ENCODE measurements around the gene LNX1.

Gene LNX1

GRCh38 chr4:53598901-53599300, 7.6 kb upstream of the LNX1 start:
- DNase-seq = no peak

- no peak for DNase-seq
Observed at GRCh38 chr4:53598483-53598882, 7.2 kb upstream of the LNX1 start.

GRCh38 chr4:53596901-53597300, 5.6 kb upstream of the LNX1 start:
- no peak for DNase-seq

- DNase-seq = no peak
Observed at GRCh38 chr4:53595834-53596233, 4.5 kb upstream of the LNX1 start.

GRCh38 chr4:53595204-53595603, 3.9 kb upstream of the LNX1 start:
- DNase-seq = no peak

- no peak for DNase-seq
Observed at GRCh38 chr4:53593765-53594164, 2.5 kb upstream of the LNX1 start.

GRCh38 chr4:53592686-53593501, 1.6 kb upstream of the LNX1 start:
- no peak for DNase-seq

GRCh38 chr4:53592122-53592521, 836 bp upstream of the LNX1 start:
- no peak for DNase-seq

GRCh38 chr4:53590187-53590586, 1.1 kb downstream of the LNX1 start:
- DNase-seq = no peak

- DNase-seq = no peak
Observed at GRCh38 chr4:53589511-53589910, 1.8 kb downstream of the LNX1 start.

- DNase-seq = no peak
Observed at GRCh38 chr4:53587135-53587534, 4.2 kb downstream of the LNX1 start.

GRCh38 chr4:53586121-53586816, 5.0 kb downstream of the LNX1 start:
- DNase-seq = no peak

GRCh38 chr4:53584658-53585057, 6.6 kb downstream of the LNX1 start:
- no peak for DNase-seq

GRCh38 chr4:53583513-53583912, 7.8 kb downstream of the LNX1 start:
- DNase-seq = no peak

- no peak for DNase-seq
Observed at GRCh38 chr4:53582194-53582593, 9.1 kb downstream of the LNX1 start.

GRCh38 chr4:53580274-53580673, 11.0 kb downstream of the LNX1 start:
- no peak for DNase-seq

- DNase-seq = no peak
Observed at GRCh38 chr4:53579826-53580225, 11.5 kb downstream of the LNX1 start.

- no peak for DNase-seq
Observed at GRCh38 chr4:53576676-53577372, 14.5 kb downstream of the LNX1 start.

- no peak for DNase-seq
Observed at GRCh38 chr4:53576071-53576617, 15.1 kb downstream of the LNX1 start.

GRCh38 chr4:53575552-53575951, 15.7 kb downstream of the LNX1 start:
- DNase-seq = no peak

- no peak for DNase-seq
Observed at GRCh38 chr4:53574528-53574927, 16.8 kb downstream of the LNX1 start.

GRCh38 chr4:53573696-53574095, 17.6 kb downstream of the LNX1 start:
- no peak for DNase-seq

- DNase-seq = no peak
Observed at GRCh38 chr4:53572600-53572994, 18.7 kb downstream of the LNX1 start.
